TTC549 (cell line): ENCODE measurements around the gene B3GALT5.
"Not testable (repeated sequence)": the region's sequence is repeated elsewhere in the genome, so short reads cannot be mapped to it uniquely, and the experiment has no call there.

ENCODE experiments used
- FAIRE-seq: peaks from 2 replicates; lab custom pipeline; 2012; peaks lifted over from hg19 to GRCh38; lab: Jason Lieb, UNC

The B3GALT5 gene

GRCh38 chr21:39612233-39613040 lies at the start of gene B3GALT5:
TSS of gene B3GALT5 (plus strand) at chr21:39612940. CDS start at chr21:39660560, 47,620 bp downstream.
- no peak for FAIRE-seq

- no peak for FAIRE-seq
These were observed 48.5 kb upstream of the B3GALT5 start for GRCh38 chr21:39564200-39564599.

- FAIRE-seq, result no peak
These were observed 45.4 kb upstream of the B3GALT5 start for GRCh38 chr21:39567180-39567972.

GRCh38 chr21:39568361-39568760 lies 44.4 kb upstream of the B3GALT5 start:
- FAIRE-seq, result no peak

- no peak for FAIRE-seq
These were observed 37.0 kb upstream of the B3GALT5 start for GRCh38 chr21:39575775-39576174.

GRCh38 chr21:39576518-39577128 lies 36.1 kb upstream of the B3GALT5 start:
- no peak for FAIRE-seq

GRCh38 chr21:39579734-39580332 lies 32.9 kb upstream of the B3GALT5 start:
- no peak for FAIRE-seq

- FAIRE-seq, result no peak
These were observed 32.0 kb upstream of the B3GALT5 start for GRCh38 chr21:39580744-39581143.

- FAIRE-seq, result no peak
These were observed 31.3 kb upstream of the B3GALT5 start for GRCh38 chr21:39581414-39581813.

- FAIRE-seq, result no peak
These were observed 30.0 kb upstream of the B3GALT5 start for GRCh38 chr21:39582749-39583148.

- not testable (repeated sequence) for FAIRE-seq
These were observed 29.2 kb upstream of the B3GALT5 start for GRCh38 chr21:39583586-39583985.

- no peak for FAIRE-seq
These were observed 25.4 kb upstream of the B3GALT5 start for GRCh38 chr21:39587376-39587775.

GRCh38 chr21:39588884-39589283 lies 23.9 kb upstream of the B3GALT5 start:
- FAIRE-seq, result no peak

GRCh38 chr21:39593522-39593921 lies 19.2 kb upstream of the B3GALT5 start:
- no peak for FAIRE-seq

GRCh38 chr21:39595465-39595864 lies 17.3 kb upstream of the B3GALT5 start:
- no peak for FAIRE-seq

GRCh38 chr21:39597595-39597994 lies 15.1 kb upstream of the B3GALT5 start:
- no peak for FAIRE-seq

- no peak for FAIRE-seq
These were observed 13.4 kb upstream of the B3GALT5 start for GRCh38 chr21:39599191-39599970.

- no peak for FAIRE-seq
These were observed 11.4 kb upstream of the B3GALT5 start for GRCh38 chr21:39601187-39601928.

GRCh38 chr21:39602076-39602689 lies 10.6 kb upstream of the B3GALT5 start:
- no peak for FAIRE-seq

GRCh38 chr21:39602793-39603192 lies 9.9 kb upstream of the B3GALT5 start:
- FAIRE-seq, result no peak

GRCh38 chr21:39604951-39605350 lies 7.8 kb upstream of the B3GALT5 start:
- FAIRE-seq, result no peak
